NOMO-1 treated with dmso at 0.1 percent for 144 hours (cell line): ENCODE measurements around the gene AOPEP.
"Not testable (repeated sequence)": the region's sequence is repeated elsewhere in the genome, so short reads cannot be mapped to it uniquely, and the experiment has no call there.

Source experiments
- DNase-seq: peaks from one replicate; lab custom pipeline; 2025; ENCODE audit not compliant: unreplicated experiment; lab: John Stamatoyannopoulos, UW

AOPEP gene

DNA sequence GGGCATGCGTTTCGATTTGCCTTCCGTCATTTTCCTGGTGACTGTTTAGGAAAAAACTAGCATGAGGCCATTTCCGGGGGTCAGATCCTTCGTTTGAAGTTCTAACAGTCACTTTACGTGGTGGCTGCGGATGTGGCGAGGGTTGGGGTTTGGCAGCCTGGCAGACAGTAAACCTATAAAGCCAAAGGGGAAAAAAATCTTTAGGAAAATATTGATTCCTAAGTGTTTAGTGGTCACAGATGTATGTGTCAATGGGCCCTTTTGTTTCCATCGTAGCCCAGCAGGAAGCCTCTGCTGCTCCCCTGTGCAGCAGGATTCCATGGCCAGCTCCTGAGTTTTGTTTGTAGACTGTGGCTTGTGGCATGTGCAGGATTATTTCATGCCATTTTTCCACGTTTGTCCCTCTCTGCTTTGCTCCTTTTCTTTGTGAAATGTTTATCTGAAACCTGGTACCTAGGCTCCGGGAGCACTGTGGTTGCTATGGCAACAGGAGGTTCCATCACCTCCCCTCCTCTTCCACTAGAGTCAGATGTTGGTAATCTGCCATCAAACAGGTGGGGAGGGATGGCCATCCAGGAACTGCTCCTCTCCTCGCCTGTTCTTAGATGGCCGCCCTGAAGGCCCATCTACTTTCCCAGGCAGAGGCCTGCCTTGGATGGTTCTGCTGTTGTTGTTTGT, 202.3 kb downstream of the AOPEP start:
- DNase-seq: no peak

DNA sequence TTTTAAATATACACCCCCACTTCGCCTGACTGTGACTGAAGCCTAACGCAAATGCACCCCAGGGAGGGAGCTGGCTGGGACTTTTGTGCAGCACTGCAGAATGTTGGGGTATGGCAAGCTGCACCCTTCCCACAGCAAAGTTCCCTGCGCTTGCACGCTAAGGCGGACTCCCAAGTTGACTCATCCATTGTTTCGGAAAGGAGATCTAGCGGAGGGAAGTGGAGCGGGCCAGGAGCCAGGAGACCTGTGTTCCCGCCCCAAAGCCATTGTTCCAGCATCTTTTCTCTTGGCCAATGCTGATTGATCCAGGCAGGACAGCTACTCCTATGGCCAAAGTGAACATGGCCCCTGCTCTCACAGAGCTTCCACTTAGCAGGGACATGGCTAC, 202.9 kb downstream of the AOPEP start:
- DNase-seq: no peak

DNA sequence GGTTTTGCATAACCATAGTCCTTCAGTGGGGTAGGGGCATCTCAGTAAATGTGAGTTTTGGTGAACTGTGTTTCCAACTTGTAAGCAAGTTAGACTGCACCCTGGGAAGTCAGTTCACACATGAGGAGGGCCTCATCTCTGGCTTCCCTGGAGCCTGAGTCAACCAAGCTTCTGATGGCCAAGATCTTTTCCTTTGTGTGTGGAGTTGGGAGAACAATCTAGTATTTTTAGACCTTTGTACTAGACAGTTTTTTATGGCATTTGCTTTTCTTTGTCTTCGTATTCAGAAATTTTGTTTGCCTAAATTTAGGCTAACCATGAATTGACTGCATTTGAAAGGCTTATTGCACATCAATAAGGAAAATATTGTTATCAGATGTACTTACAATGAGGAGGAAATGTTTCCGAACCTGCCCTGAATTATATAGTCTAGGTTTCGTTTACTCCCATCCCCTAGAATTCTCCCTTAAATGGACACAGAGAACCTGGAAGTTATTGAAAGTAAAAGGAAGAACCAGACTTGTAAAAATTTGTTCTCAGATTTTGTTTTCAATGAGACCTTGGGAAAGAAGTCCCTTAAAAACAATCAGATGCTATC, 204.6 kb downstream of the AOPEP start:
- no peak for DNase-seq

DNA sequence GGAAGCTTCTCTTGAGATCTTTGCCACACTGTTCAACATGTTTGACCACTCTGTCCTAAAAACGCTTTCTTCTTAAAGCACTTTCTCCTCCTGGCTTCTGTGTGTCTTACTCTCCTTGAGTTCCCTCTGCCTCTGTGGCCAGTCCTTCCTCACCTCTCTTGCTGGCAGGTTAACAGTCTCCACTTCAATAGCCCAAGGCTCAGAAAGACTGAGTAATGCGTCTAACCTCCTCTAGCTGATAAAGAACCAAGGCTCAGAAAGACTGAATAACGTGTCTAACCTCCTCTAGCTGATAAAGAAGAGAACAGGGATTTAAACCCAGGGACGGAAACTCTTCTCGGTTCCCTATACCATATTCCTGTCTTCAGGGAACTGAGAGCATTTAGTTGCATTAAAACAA, 205.2 kb downstream of the AOPEP start:
- DNase-seq: no peak

DNA sequence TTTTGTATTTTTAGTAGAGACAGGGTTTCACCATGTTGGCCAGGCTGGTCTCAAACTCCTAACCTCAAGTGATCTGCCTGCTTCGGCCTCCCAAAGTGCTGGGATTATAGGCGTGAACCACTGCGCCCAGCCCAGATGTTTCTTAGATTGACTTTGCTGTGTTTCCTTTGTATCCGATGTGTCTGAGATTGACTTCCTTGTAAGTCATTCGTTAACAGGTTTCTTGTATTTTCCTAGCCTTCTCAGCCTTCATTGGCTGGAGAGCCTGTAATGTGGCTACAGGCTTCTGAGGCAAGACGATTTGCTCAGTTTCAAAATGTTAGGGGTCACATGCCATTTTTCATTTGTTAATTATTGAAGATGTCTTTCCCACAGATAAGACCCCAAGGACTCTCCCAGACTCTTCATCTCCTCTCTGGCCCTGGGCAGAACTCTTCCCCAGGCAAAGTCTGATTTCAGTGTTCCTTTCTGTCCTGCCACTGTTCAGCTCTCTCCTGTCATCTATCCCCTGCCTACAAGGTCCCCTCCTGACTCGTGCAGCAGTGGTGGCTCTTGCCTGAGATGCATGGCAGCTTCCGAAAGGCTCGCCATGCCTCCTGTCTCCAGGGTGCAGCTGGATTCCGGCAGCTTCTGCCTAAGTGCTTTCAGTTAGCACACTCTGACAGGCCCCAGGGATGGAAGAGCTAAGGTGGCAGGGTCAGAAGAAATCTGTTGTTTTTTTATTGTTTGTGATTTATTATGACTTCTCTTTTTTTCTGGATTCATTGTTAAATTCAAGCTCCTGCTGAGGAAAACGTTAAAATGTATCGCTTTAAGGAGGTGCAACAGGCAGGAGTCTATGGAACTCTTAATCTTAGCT, 206.4 kb downstream of the AOPEP start:
- DNase-seq: no peak

DNA sequence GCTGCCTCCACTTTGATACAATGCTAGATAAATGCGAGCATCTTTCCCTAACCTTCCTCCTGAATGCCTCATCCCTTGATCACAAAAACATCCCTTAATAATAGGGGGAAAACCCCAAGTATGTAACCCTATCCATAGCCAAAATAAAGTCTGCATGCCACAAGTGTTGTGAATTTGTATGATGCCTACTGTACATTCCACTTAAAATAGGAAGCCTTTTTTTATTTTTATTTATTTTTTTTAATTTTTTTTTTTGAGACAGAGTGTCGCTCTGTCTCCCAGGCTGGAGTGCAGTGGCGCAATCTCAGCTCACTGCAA, 207.0 kb downstream of the AOPEP start:
- DNase-seq: no peak

DNA sequence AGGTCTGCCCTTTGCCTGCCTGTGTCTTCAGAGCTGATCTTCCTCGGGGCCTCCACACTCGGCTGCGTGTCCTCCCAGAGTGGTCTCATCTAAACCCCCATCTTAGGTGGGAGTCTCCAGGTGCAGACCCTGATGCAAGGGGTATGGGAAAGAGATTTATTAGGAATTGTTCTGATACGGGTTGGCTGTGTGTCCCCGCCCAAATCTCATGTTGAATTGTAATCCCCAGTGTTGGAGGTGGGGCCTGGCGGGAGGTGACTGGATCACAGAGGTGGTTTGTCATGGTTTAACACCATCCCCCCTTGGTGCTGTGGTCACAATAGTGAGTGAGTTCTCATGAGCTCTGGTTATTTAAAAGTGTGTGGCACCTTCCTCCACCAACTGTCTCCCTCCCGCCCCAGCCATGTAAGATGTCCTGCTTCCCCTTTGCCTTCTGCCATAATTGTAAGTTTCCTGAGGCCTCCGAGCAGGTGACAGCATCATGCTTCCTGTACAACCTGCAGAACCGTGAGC, 208.4 kb downstream of the AOPEP start:
- no peak for DNase-seq

DNA sequence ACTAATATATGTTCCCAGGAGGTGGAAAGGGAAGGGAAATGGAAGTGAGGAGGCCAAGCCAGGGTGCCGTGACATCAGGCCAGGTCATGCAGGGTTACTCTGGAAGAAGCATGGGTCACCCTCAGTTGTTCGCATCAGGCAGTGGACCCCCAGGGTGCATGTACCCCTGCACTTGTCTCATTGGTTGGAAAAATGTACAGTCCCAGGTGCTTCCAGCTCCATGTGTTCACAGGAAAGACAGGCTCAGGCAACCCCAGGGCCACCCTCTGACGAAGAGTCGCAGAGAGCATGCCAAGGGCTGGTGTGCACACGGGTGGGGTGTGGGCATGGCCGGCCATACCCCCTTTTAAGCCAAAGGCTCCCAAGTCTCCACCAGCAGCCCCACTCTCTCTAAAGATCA, 208.9 kb downstream of the AOPEP start:
- no peak for DNase-seq

DNA sequence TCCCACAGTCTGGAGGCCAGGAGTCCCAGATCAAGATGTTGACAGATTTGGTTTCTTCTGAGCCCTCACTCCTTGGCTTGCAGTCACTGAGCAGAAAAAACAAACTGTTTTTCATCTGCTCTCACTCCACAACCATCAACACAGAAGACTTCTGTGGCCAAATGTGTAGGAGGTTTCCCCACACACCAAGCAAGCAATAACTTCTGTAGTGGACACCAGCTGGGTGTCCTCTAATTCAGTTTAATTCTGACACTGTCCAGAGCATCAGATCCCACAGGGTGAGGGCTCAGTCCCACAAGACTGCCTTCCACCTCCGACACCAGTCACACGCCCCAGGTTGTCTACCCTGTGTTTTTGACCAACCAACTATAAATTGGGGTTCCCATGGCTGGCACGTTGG, 209.9 kb downstream of the AOPEP start:
- DNase-seq: no peak

DNA sequence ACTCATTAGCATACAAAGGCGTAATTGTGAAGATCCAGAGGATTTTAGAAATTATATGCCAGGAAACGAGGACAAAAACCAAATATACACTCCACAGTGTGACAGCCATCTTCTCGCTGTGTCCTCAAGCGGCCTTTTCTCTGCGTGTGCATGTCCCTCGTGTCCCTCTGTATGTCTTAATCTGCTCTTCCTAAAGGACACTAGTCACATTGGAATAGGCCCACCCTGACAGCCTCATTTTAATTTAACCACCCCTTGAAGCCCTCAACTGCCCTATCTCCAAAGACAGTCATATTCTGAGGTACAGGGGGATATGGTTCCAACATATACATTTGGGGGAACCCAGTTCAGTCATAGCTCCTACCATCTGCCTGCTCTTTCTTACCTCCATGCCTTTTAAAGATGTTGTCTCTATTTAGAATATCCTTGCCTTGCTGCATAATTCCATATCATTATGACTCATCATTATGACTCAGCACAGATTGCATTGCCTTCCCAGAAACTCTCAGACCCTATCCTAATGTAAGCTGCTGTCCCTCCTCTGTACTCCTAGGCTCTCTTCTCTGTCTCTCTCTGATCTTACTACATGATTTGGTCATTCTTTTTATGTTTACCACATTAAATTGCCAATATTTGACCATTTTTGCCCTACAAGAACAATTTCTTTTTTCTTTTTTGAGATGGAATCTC, 210.9 kb downstream of the AOPEP start:
- DNase-seq: no peak

DNA sequence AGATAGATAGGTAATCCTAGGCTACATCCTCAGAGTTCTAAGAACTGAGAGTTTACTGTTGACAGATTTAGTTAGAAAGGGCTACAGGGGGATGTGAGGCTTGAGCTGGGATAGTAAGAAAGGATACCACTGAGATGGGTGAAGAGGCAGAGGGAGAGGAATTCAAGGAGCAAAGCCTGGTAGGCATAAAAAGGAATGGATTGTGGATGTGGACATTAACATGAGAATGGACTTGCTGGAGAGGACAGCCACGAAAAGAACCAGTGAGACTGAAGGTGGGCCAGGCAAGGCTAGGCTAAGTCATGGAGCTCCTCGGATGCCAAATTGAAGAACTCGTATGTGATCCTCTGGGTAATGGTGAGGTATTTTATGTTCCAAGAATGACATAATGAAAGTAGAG, 211.9 kb downstream of the AOPEP start:
- no peak for DNase-seq

DNA sequence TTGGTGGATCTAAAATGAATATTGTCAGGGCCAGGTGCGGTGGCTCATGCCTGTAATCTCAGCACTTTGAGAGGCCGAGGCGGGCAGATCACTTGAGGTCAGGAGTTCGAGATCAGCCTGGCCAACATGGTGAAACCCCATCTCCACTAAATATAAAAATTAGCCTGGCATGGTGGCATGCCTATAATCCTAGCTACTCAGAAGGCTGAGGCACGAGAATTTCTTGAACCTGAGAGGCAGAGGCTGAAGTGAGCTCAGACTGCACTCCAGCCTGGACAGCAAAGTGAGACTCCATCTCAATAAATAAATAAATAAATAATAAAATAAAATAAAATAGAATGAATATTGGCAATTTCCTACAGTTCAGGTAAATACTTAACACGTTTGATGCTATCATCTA, 213.8 kb downstream of the AOPEP start:
- DNase-seq: not testable (repeated sequence)

DNA sequence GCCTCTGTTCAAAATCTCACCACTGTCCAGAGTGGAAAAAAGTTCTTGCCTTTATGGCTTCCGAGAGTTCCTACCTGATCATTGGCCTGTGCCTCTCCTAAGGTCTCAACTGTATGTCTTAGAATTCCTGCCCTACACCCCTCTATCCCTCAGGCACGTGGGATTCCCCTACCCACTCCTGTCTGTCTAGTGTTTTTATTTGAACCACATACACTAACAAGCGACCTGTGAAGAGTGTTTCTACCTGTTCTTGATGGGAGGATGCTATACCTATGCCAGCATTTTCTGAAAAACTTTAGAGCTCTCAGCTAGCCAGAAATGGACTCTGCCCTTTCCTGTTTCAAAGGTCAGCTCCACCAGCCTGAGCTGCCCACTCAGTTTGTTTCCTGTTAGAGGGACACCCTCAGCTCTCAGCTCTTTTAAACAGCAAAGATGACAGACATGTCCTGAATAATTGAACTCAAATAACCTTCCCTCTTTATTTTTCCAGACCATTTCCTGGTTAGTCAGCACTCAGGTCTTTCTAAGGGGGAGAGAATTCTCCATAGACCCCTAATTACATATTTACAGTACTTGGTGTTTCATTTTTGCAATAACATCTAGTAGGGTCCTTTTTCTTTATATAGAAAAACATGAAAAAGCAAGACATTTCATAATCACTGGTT, 214.8 kb downstream of the AOPEP start:
- DNase-seq: no peak

DNA sequence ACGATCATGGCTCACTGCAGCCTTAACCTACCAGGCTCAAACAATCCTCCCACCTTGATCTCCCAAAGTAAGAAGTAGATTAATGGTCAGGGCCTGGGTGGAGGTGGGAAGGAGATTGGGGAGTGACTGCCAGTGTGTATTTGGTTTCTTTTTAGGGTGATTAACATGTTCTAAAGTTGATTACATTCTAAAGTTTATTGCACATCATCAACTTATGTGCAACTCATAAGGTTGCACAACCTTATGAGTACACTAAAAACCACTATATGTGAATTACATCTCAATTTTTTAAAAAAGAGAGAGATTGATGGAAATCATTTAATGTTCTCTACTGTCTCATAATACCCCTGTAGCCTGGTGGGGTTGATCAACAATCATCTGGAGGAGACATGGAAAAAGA, 218.1 kb downstream of the AOPEP start:
- DNase-seq: no peak

DNA sequence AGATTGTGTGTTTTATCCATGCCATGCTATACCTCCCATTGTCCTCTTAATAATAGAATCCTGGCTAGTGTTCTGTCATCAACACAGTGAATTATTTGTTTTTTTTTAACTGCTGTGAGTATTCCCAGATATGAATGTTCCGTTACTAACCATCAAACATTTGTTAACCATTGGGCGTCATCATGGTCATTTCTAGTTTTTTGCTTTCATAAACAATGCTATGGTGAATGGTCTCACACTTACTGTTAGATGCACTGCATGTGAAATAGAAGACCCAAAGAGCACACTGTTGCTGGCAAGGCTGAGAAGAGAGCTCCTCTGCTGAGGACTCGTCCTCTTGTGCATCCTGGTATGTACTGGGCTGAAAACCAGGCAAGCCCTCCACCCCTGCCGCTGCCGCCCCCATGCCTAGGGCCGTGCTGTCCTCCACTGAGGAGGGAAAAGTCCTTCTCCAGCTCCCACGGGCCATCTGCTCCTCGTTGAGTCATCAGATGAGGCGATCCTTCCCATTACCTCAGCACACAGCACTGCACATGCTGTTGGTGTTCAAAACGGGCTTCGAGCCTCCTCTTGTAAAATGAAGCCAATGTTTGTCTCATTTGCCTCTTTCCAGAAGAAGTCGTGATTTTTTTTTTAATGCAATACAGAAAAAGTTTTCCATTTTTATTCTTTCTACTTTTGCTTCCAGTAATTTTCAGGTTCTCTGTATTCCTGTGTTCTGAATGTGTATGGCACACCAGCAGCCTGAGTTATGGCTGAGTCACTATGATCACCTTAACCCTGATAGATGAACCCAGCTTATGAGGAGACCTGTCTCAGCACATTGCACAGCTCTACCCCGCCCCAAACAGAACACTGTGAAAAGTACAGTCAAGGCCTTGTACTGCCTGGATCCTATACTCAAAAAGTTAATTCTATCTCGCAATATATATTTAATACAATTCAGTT, 219.0 kb downstream of the AOPEP start:
- DNase-seq: no peak

DNA sequence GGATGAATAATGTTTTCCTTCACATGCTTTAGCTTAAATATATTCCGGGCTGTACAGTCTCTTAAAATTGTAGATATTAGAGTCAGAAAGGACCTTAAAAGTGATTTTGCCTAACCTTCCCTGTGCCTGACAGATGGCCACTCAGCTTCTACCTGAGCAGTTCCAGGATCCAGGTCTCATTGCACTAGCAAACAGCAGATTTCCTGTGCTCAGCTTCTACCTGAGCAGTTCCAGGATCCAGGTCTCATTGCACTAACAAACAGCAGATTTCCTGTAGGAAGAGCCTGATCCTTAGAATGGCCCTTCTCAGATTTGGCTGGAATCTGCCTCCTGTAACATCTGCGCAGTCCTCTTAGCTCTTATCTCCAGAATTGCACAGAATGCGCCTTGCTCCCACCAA, 219.8 kb downstream of the AOPEP start:
- DNase-seq: no peak

DNA sequence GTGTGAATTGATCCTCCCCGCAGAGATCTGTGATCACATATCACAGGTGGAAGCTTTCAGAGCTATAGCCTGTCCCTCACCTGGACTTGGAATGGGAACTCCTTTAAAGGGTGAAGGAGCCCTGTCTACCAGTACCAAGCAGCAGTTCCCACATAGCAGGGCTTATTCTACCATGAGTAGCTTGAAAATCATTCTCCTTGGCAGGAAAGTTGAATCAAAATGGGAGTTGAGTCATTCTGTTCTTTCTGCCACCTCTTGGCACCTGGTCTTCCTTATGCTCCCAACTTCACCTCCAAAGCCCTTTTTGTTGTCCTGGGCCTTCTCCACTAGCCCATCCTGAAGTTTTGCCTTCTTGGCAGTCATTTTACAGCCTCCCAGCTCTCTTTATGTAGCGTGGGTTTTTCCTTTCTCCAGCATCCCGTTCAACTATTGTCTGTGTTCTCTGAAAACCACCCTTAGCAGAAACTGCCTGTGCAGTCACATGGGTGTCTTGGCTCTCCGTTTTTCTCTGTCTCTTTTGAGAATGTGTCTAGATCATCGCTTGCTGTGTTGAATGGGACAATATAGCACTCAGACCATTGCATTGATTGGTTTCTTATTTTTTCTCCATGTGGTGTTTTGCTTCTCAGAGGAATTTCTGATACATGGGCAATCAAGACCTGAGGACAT, 222.2 kb downstream of the AOPEP start:
- no peak for DNase-seq

DNA sequence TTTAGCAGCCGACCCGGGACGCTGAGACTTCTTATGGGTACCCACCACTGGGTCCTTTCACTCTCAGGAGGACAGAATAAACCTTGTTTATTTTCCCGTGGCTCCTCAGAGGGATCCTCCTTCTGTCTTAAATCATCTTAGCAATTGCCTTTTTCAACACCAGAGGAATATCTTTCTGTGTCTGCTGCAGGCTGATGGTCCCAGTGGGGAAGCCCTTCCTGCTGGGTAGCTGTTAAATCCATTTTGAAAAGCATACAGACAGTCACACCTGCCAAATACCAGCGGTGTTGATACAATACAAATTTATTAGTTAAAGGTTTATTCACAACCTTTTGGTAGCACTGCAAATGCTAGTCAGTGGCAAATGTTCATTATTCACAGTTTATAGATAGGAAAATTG, 222.9 kb downstream of the AOPEP start:
- no peak for DNase-seq

DNA sequence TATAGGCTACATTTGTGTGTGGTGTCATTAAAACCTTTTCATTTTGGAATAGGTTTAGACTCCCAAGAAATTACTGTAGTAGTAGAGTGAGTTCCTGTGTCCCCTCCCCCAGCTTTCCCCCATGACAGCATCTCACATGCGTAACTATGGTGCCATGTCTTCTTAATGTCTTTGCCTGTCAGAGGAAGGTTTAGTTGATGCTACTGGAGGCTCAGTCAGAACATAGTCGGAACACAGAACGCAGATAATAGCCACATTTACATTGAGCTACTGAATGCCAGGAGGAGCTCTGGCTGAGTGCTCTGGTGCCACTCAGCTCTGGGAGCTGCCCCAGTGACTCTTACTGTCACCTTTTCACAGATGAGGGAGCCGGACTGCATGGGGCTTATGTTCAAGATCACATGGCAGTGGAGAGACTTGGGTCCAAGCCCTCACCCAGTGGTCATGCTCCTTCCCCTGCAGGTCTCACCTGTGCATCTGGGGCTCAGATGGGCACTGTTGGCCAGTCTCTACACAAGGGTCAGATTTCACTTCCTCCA, 223.6 kb downstream of the AOPEP start:
- no peak for DNase-seq
